Stomach (tissue), 4 donors: ENCODE measurements around the gene ETV5.

Experiments
- CTCF ChIP-seq, 7 experiments: fragments of 450-650 bp in 4 of 7; fragments of 200-600 bp in 3 of 7; sonication (generic) in 3 of 7; IDR thresholded peaks; one replicate each; pipeline ENCODE4 v1.5.1; 2016 to 2019; ENCODE audit warnings: antibody characterized with exemption in 7 of 7, control low read depth in 2 of 7, mild to moderate bottlenecking in 1 of 7
- POLR2A ChIP-seq, 4 donors: fragments of 450-650 bp; IDR thresholded peaks; one replicate each; pipeline ENCODE4 v1.6.1; 2016; ENCODE audit warnings: antibody characterized with exemption in 4 of 4, control low read depth in 2 of 4, mild to moderate bottlenecking in 1 of 4, moderate library complexity in 1 of 4

DNA sequence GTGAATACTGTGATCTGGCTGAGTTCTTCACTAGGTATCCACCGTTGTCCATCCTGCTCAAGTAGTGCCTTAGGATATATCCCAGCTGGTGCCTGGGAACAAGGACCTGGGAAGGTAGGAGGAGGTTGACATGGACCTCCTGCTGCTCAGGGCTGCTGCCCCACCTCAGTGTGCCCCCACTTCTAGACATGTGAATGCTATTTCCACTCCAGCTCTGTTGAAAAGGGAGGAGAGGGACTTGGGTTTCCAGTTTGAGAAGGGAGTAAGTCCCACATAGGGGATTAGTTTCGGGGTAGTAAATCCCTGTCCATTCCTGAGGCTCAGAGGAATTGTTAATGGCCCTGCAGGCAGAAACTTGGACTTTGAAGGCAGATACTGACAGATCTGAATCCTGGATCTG, 32.9 kb upstream of the ETV5 start:
- TF ChIP-seq CTCF (IDR thresholded peaks at IDR 0.05) (no peak), POLR2A (IDR thresholded peaks at IDR 0.05) (no peak)
